OCI-LY3 (cell line): ENCODE results near the gene DRC3.

Experiments
- EZH2phosphoT487 ChIP-seq: fragments of 200-600 bp; shearing (Covaris generic); IDR thresholded peaks from 2 replicates; pipeline ENCODE4 v1.6.1; 2018; ENCODE audit warnings: antibody characterized with exemption, mixed run types, low read depth
- TF ChIP-seq, protein P1 (sequence below): fragments of 200-600, 300-600 bp; sonication (generic); IDR thresholded peaks from 2 replicates; pipeline ENCODE4 v1.5.1; 2014; ENCODE audit warnings: antibody characterized with exemption, low read length, low read depth

DNA sequence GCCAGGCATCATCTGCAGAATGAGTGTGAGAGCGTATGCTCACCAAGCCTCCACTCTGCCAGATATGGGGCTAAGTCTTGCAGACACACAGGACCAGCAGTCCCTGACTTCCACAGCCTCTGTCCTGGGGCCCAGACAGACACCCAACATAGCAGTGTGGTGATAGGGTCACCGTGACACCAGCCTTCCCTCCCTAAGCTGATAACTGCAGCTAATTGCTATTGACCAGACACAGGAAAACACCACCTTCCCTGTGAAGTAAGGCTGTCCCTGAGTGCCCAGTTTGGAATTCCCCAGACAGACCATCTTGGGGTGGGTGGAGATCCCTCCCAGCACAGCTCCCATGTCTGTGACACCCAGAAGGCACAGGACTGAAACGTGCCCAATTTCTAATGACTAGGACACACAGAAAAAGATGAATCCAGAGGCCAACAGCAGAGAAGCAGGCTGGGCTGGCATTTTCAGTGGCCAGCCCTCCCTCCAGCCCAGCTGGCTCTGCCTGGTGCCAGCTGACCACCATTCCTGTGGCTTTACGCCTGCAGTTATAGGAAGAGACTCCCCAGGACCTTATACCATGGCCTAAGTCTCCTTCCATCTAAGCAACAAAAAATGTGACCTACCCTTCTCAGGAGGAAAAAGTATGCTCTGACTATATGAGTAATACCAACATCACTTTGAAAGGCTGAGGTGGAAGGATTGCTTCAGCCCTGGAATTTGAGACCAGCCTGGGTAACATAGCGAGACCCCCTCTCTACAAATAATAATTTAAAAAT lies 36.0 kb downstream of the DRC3 start:
- TF ChIP-seq, protein P1, sequence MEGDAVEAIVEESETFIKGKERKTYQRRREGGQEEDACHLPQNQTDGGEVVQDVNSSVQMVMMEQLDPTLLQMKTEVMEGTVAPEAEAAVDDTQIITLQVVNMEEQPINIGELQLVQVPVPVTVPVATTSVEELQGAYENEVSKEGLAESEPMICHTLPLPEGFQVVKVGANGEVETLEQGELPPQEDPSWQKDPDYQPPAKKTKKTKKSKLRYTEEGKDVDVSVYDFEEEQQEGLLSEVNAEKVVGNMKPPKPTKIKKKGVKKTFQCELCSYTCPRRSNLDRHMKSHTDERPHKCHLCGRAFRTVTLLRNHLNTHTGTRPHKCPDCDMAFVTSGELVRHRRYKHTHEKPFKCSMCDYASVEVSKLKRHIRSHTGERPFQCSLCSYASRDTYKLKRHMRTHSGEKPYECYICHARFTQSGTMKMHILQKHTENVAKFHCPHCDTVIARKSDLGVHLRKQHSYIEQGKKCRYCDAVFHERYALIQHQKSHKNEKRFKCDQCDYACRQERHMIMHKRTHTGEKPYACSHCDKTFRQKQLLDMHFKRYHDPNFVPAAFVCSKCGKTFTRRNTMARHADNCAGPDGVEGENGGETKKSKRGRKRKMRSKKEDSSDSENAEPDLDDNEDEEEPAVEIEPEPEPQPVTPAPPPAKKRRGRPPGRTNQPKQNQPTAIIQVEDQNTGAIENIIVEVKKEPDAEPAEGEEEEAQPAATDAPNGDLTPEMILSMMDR, result no peak
- TF ChIP-seq EZH2phosphoT487, result no peak
